NOMO-1 treated with DMSO at 0.1 percent for 48 hours (cell line): ENCODE data around the gene CTDSPL2.
"Not testable (repeated sequence)": the region's sequence is repeated elsewhere in the genome, so short reads cannot be mapped to it uniquely, and the experiment has no call there.

Experiments used
- DNase-seq: peaks from one replicate; lab custom pipeline; 2025; ENCODE audit not compliant: unreplicated experiment; lab: John Stamatoyannopoulos, UW

CTDSPL2 gene

DNA sequence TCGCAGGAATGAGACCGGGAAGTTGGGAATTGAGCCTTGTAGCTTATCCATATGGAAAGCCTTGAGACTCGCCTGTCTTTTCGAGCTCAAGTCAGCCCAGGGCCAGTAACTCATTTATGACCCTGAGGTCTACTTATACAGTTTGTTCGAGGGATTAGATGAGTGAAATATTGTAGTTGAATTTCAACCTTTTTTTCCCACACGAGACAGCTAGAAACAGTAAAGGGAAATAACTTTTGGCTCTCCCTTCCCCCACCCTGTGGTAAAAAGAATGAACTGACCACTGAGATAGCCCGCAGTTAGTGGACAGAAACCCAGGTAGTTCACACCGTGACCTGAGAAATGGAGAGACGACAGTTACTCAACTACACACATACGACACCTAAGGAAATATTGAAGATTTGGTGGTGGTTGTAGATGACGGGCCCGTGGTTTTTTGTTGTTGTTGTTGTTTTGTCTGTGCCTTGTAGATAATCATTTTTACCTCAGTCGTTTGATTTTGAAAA, 110.4 kb downstream of the CTDSPL2 start:
- DNase-seq, result no peak

- no peak for DNase-seq
Measured at GRCh38 chr15:44541282-44541958, 114.0 kb downstream of the CTDSPL2 start.

DNA sequence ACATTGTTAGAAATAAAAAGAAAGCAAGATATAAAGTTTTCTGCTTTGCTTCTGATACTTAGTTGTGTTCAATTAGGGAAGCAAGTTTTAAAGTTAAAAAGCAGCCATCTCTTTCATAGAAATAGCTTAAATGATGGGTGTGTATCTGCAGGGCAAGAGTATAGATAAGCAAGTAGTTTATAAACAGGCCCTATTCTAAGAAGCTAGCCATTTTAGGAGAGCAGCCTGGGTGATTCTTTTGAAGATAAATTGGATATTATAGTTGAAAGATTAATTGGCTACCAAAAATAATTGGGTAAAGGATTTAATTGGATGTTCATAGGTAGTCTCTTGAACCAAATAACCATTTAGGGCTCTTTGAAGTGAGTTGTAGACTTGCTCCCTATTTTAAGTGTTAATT, 115.2 kb downstream of the CTDSPL2 start:
- DNase-seq, result no peak

- DNase-seq, result not testable (repeated sequence)
Measured at GRCh38 chr15:44544745-44545144, 117.3 kb downstream of the CTDSPL2 start.

DNA sequence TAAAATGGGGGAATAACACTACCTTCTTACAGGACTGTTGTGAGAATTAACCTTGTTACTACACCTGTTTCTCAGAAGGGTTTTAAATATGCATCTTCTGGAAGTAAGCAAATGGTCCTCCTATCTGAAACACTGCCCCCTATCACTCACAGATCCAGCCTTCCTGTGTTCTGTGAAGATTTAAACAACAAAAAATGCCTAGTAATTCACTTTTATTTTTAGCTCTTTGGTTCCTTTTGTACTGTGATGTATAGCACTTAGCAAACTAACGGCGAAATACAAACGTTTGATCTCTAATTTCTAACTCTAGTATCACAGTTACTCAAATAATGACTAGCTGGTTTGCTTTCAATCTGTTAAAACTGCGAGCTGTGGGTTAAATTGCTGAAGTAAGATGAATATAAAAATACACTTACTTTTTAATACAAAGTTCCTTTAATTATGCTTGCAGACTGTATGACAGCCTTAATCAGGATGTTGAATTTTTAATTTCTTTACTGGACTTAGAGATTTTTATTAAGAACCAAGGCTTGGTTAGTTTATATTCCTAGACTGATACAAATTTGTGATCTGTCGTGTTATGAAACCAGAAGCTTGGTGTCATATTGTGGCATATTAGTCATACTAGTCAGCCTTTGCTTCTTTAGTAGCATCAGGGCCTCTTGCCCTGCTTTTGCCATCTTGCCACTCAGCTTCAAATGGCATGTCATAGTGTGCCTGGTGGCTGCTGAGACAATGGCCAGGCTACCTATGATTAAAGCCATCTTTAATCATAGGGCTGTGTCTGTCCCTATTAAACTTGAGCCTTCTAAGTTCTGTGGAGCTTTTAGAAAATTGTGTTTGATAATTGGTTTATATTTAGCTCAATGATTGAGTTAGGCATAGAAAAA, 118.7 kb downstream of the CTDSPL2 start:
- peak; percentile 12 for DNase-seq

- not testable (repeated sequence) for DNase-seq
Measured at GRCh38 chr15:44549152-44549551, 121.7 kb downstream of the CTDSPL2 start.

DNA sequence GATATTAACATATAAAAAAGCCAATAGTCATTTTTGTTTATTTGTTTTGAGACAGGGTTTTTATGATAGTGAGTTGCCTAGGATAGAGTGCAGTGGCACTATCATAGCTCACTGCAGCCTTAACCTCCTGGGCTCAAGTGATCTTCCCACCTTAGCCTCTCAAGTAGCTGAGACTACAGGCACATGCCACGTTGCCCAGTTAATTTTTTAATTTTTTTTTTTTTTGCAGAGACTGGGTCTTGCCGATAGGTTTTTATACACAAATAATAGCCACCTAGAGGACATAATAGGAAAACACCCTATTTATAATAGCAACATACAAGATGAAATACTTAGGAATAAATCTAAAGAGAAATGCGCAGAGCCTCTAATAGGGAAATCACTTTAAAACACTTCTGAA, 122.8 kb downstream of the CTDSPL2 start:
- DNase-seq, result no peak

GRCh38 chr15:44550734-44551133, 123.3 kb downstream of the CTDSPL2 start:
- DNase-seq, result no peak

- DNase-seq, result no peak
Measured at GRCh38 chr15:44554934-44555723, 127.7 kb downstream of the CTDSPL2 start.

GRCh38 chr15:44560926-44561325, 133.5 kb downstream of the CTDSPL2 start:
- DNase-seq, result not testable (repeated sequence)

- DNase-seq, result no peak
Measured at GRCh38 chr15:44565387-44566154, 138.1 kb downstream of the CTDSPL2 start.

- DNase-seq, result no peak
Measured at GRCh38 chr15:44566155-44566540, 138.7 kb downstream of the CTDSPL2 start.

GRCh38 chr15:44568338-44568737, 140.9 kb downstream of the CTDSPL2 start:
- DNase-seq, result no peak

DNA sequence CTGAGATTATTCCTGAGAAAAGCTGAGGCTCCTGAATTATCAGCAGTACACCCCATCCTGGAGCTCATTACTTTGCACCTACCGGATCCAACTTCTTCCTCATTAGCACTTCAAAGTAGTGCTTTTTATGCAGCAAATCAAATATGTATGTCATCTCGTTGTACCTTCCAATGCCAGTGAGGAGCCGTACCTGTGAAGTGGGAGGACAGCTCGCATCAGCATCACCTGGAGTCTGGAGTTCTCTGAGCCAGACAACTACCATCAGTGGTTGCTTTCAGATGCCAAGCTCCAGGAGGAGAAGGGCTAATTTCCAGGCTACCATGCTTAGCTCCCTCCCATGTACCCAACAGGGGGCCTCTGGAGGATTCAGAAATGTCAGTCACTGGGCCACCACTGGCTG, 141.9 kb downstream of the CTDSPL2 start:
- no peak for DNase-seq

DNA sequence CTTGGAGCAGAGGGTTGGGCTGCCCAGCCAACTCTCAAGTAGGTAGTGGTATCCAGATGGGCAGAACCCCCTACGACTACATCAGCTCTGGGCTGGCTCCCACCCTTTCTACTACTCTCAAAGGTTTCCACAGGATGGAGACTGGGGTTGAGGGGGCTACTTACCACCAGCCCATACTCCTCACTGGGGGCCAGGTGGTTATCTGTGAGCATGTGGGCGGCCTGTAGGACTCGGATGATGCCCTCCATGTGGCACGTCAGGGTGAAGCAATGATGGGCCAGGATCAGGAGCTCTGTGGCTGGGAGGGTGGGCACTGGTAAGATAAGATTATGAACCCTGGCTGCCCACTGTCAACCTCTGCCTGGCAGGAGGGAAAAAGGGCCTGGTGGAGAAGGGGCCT, 142.9 kb downstream of the CTDSPL2 start:
- no peak for DNase-seq

DNA sequence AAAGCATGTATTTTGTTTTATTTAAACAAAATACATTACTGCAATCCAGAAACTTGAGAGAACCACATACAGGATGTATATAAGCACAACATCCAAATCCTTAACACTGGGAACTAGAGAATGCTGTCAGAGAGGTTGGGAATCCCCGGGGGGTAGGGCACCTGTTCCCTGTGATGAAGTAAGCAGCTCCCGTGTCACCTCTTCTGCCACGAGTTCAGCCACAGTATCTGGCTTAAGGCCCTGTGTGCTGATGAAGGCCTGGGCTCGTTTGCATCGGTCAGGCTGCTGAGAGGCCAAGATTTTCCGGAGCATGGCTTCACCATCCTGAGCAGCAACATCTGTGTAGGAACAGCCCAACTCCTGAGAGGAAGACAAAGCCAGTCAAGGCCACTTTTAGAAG, 146.0 kb downstream of the CTDSPL2 start:
- no peak for DNase-seq

GRCh38 chr15:44574734-44575133, 147.3 kb downstream of the CTDSPL2 start:
- DNase-seq, result no peak
